ENCODE results near the gene SYNJ2. TPM values are rescaled to one million over a fixed set of nuclear protein-coding genes. Genes with fewer than 3 reads are reported as not detected.

SYNJ2 gene
- total and polyA plus RNA-seq, 2 experiments from 2014 or later, result 2.8 to 5.6 TPM

DNA sequence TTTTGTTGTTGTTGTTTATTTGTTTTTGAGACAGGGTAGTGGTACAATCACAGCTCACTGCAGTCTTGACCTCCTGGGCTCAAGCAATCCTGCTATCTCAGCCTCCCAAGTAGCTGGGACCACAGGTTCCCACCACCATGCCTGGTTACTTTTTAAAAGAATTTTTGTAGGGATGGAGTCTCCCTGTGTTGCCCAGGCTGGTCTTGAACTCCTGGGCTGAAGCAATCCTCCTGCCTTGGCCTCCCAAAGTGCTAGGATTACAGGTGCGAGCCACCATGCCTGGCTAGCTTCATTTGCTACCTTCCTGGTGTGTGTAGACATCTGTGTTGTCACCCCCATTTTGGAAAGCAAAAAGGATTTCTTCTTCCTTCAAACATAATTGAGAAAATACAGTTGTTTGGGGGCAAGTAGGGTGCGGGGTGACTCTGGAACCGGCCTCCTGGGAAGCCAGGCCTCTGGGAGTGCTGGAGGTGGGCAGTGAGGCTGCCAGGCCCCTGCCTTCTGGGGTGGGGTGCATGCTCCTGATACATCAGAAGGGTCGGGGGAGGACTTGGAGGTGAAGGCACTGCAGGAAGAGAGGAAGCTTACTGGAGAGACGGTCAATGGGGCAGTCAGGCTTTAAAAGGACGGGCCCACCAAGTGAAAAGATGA is 28.4 kb downstream of the SYNJ2 start:
- H3K4me2 ChIP-seq, result no peak overlapping the region
- no peaks in the 10 kb centered on the region for H3K27me3 ChIP-seq (ENCODE audit: insufficient read depth)
- no peak overlapping the region for H3K27ac ChIP-seq (ENCODE audit: low read depth)
- H3K79me2 ChIP-seq (replicated peaks; ENCODE audit: insufficient read depth), result peaks cover 7% of the 10 kb centered on the region
- no peak overlapping the region for H3K4me3 ChIP-seq
- H3K9me2 ChIP-seq (ENCODE audit: insufficient read depth), result peaks cover 4% of the 10 kb centered on the region; the same call in 1 of the 2 replicates
- no peak for TF ChIP-seq JUNB (IDR thresholded peaks at IDR 0.05; ENCODE audit: unreplicated experiment)
- TF ChIP-seq ZNF114 (CRISPR knock-in tag; IDR thresholded peaks at IDR 0.05), result no peak
- TF ChIP-seq EZH2 (IDR thresholded peaks at IDR 0.05; ENCODE audit: low read depth, unreplicated experiment), result no peak
- TF ChIP-seq, protein P1, sequence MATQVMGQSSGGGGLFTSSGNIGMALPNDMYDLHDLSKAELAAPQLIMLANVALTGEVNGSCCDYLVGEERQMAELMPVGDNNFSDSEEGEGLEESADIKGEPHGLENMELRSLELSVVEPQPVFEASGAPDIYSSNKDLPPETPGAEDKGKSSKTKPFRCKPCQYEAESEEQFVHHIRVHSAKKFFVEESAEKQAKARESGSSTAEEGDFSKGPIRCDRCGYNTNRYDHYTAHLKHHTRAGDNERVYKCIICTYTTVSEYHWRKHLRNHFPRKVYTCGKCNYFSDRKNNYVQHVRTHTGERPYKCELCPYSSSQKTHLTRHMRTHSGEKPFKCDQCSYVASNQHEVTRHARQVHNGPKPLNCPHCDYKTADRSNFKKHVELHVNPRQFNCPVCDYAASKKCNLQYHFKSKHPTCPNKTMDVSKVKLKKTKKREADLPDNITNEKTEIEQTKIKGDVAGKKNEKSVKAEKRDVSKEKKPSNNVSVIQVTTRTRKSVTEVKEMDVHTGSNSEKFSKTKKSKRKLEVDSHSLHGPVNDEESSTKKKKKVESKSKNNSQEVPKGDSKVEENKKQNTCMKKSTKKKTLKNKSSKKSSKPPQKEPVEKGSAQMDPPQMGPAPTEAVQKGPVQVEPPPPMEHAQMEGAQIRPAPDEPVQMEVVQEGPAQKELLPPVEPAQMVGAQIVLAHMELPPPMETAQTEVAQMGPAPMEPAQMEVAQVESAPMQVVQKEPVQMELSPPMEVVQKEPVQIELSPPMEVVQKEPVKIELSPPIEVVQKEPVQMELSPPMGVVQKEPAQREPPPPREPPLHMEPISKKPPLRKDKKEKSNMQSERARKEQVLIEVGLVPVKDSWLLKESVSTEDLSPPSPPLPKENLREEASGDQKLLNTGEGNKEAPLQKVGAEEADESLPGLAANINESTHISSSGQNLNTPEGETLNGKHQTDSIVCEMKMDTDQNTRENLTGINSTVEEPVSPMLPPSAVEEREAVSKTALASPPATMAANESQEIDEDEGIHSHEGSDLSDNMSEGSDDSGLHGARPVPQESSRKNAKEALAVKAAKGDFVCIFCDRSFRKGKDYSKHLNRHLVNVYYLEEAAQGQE (IDR thresholded peaks at IDR 0.05; ENCODE audit: unreplicated experiment), result no peak
- TF ChIP-seq STAT1 (IDR thresholded peaks at IDR 0.05; ENCODE audit: unreplicated experiment), result no peak
- TF ChIP-seq EZH2phosphoT487 (IDR thresholded peaks at IDR 0.05; ENCODE audit: unreplicated experiment), result no peak
- TF ChIP-seq NANOG (IDR thresholded peaks at IDR 0.05; ENCODE audit: borderline replicate concordance), result no peak
- no peak for TF ChIP-seq POLR2AphosphoS5 (IDR thresholded peaks at IDR 0.05; ENCODE audit: low read depth)
- TF ChIP-seq, protein P2, sequence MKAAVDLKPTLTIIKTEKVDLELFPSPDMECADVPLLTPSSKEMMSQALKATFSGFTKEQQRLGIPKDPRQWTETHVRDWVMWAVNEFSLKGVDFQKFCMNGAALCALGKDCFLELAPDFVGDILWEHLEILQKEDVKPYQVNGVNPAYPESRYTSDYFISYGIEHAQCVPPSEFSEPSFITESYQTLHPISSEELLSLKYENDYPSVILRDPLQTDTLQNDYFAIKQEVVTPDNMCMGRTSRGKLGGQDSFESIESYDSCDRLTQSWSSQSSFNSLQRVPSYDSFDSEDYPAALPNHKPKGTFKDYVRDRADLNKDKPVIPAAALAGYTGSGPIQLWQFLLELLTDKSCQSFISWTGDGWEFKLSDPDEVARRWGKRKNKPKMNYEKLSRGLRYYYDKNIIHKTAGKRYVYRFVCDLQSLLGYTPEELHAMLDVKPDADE (IDR thresholded peaks at IDR 0.05), result no peak
- TF ChIP-seq, protein P3, sequence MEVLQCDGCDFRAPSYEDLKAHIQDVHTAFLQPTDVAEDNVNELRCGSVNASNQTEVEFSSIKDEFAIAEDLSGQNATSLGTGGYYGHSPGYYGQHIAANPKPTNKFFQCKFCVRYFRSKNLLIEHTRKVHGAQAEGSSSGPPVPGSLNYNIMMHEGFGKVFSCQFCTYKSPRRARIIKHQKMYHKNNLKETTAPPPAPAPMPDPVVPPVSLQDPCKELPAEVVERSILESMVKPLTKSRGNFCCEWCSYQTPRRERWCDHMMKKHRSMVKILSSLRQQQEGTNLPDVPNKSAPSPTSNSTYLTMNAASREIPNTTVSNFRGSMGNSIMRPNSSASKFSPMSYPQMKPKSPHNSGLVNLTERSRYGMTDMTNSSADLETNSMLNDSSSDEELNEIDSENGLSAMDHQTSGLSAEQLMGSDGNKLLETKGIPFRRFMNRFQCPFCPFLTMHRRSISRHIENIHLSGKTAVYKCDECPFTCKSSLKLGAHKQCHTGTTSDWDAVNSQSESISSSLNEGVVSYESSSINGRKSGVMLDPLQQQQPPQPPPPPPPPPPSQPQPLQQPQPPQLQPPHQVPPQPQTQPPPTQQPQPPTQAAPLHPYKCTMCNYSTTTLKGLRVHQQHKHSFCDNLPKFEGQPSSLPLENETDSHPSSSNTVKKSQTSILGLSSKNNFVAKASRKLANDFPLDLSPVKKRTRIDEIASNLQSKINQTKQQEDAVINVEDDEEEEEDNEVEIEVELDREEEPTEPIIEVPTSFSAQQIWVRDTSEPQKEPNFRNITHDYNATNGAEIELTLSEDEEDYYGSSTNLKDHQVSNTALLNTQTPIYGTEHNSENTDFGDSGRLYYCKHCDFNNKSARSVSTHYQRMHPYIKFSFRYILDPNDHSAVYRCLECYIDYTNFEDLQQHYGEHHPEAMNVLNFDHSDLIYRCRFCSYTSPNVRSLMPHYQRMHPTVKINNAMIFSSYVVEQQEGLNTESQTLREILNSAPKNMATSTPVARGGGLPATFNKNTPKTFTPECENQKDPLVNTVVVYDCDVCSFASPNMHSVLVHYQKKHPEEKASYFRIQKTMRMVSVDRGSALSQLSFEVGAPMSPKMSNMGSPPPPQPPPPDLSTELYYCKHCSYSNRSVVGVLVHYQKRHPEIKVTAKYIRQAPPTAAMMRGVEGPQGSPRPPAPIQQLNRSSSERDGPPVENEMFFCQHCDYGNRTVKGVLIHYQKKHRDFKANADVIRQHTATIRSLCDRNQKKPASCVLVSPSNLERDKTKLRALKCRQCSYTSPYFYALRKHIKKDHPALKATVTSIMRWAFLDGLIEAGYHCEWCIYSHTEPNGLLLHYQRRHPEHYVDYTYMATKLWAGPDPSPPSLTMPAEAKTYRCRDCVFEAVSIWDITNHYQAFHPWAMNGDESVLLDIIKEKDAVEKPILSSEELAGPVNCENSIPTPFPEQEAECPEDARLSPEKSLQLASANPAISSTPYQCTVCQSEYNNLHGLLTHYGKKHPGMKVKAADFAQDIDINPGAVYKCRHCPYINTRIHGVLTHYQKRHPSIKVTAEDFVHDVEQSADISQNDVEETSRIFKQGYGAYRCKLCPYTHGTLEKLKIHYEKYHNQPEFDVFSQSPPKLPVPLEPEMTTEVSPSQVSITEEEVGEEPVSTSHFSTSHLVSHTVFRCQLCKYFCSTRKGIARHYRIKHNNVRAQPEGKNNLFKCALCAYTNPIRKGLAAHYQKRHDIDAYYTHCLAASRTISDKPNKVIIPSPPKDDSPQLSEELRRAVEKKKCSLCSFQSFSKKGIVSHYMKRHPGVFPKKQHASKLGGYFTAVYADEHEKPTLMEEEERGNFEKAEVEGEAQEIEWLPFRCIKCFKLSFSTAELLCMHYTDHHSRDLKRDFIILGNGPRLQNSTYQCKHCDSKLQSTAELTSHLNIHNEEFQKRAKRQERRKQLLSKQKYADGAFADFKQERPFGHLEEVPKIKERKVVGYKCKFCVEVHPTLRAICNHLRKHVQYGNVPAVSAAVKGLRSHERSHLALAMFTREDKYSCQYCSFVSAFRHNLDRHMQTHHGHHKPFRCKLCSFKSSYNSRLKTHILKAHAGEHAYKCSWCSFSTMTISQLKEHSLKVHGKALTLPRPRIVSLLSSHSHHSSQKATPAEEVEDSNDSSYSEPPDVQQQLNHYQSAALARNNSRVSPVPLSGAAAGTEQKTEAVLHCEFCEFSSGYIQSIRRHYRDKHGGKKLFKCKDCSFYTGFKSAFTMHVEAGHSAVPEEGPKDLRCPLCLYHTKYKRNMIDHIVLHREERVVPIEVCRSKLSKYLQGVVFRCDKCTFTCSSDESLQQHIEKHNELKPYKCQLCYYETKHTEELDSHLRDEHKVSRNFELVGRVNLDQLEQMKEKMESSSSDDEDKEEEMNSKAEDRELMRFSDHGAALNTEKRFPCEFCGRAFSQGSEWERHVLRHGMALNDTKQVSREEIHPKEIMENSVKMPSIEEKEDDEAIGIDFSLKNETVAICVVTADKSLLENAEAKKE (CRISPR knock-in tag; IDR thresholded peaks at IDR 0.05), result no peak
- TF ChIP-seq CREB1 (CRISPR knock-in tag; IDR thresholded peaks at IDR 0.05; ENCODE audit: low read depth), result no peak
- TF ChIP-seq ZNF331 (CRISPR knock-in tag; IDR thresholded peaks at IDR 0.05; ENCODE audit: low read depth), result no peak
- TF ChIP-seq, protein P4, sequence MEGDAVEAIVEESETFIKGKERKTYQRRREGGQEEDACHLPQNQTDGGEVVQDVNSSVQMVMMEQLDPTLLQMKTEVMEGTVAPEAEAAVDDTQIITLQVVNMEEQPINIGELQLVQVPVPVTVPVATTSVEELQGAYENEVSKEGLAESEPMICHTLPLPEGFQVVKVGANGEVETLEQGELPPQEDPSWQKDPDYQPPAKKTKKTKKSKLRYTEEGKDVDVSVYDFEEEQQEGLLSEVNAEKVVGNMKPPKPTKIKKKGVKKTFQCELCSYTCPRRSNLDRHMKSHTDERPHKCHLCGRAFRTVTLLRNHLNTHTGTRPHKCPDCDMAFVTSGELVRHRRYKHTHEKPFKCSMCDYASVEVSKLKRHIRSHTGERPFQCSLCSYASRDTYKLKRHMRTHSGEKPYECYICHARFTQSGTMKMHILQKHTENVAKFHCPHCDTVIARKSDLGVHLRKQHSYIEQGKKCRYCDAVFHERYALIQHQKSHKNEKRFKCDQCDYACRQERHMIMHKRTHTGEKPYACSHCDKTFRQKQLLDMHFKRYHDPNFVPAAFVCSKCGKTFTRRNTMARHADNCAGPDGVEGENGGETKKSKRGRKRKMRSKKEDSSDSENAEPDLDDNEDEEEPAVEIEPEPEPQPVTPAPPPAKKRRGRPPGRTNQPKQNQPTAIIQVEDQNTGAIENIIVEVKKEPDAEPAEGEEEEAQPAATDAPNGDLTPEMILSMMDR (conservative IDR thresholded peaks at IDR 0.05; ENCODE audit: low read depth in 2 of 2), result no peak
- H4K20me1 ChIP-seq (replicated peaks; ENCODE audit: insufficient read depth), result no peaks in the 10 kb centered on the region
- no peak overlapping the region for H2AFZ ChIP-seq
- Mint-ChIP-seq H3K27ac (no peak overlapping the region), H3K4me3 (no peak overlapping the region), H3K36me3 (ENCODE audit: low read depth) (peaks cover 26% of the 10 kb centered on the region), H3K27me3 (ENCODE audit: insufficient read depth, low read depth, poor library complexity) (peaks cover 3% of the 10 kb centered on the region), H3K4me1 (peaks cover 20% of the 10 kb centered on the region), H3K9me3 (peaks cover 2% of the 10 kb centered on the region; the same call in 1 of the 3 replicates)
- ATAC-seq (no peak), DNase-seq (ENCODE audit: low spot score) (no peak)
- H3K4me1 ChIP-seq (ENCODE audit: insufficient read depth), result no peaks in the 10 kb centered on the region
- no peaks in the 10 kb centered on the region for H3K36me3 ChIP-seq (ENCODE audit: insufficient read depth)
- H3F3A ChIP-seq (replicated peaks; ENCODE audit: low read depth), result no peaks in the 10 kb centered on the region

All from GM23338 (cell line).